ENCODE measurements around the gene PTPN23. TPM values are rescaled to one million over a fixed set of nuclear protein-coding genes. Genes with fewer than 3 reads are reported as not detected.
"Not testable (repeated sequence)": the region's sequence is repeated elsewhere in the genome, so short reads cannot be mapped to it uniquely, and the experiment has no call there.

PTPN23 gene
- total RNA-seq, 2 donors from 2014 or later, result 28.5 to 301 TPM

DNA sequence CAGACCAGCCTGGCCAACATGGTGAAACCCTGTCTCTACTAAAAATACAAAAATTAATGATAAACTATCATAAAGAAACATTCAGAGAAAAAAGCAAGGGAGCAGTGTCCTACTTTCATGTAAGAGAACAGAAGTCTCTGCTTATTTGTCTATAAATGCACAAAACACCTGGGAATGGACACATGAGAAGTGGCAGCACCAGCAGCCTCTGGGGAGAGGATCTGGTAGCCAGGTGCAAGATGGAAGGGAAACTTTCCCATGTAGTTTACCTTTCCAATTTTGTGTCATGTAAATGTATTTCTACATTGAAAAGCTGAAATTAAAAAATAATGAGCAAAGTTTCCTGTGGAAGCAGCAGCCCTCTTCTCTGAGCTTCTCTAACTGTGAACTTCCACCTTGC, 76.2 kb downstream of the PTPN23 start:
- peaks cover 7% of the 10 kb centered on the region for H3K4me1 ChIP-seq
- no peak overlapping the region for H3K4me3 ChIP-seq
- H3K36me3 ChIP-seq (replicated peaks in 1 of 2; ENCODE audit: insufficient read depth in 1 of 2, low read depth in 2 of 2), result no peaks in the 10 kb centered on the region
- intact Hi-C loops (cut with DNase I), result no loop called here
- H3K9me3 ChIP-seq, result no peaks in the 10 kb centered on the region
- no peaks in the 10 kb centered on the region for H3K27me3 ChIP-seq
- no peak overlapping the region for H3K27ac ChIP-seq
- no peak for ATAC-seq
- no peak for TF ChIP-seq POLR2A (IDR thresholded peaks at IDR 0.05)
- TF ChIP-seq, protein P1, sequence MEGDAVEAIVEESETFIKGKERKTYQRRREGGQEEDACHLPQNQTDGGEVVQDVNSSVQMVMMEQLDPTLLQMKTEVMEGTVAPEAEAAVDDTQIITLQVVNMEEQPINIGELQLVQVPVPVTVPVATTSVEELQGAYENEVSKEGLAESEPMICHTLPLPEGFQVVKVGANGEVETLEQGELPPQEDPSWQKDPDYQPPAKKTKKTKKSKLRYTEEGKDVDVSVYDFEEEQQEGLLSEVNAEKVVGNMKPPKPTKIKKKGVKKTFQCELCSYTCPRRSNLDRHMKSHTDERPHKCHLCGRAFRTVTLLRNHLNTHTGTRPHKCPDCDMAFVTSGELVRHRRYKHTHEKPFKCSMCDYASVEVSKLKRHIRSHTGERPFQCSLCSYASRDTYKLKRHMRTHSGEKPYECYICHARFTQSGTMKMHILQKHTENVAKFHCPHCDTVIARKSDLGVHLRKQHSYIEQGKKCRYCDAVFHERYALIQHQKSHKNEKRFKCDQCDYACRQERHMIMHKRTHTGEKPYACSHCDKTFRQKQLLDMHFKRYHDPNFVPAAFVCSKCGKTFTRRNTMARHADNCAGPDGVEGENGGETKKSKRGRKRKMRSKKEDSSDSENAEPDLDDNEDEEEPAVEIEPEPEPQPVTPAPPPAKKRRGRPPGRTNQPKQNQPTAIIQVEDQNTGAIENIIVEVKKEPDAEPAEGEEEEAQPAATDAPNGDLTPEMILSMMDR (IDR thresholded peaks at IDR 0.05), result no peak
- no peak for DNase-seq

DNA sequence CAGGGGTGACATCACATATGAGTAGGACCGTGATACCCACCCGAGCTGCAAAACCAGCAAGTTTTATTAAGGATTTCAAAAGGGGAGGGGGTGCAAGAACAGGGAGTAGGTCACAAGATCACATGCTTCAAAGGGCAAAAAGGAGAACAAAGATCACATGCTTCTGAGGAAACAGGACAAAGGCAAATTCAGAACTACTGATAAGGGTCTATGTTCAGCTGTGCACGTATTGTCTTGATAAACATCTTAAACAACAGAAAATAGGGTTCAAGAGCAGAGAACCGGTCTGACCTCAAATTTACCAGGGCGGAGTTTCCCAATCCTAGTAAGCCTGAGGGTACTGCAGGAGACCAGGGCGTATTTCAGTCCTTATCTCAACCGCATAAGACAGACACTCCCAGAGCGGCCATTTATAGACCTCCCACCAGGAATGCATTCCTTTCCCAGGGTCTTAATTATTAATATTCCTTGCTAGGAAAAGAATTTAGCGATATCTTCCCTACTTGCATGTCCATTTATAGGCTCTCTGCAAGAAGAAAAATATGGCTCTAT, 78.8 kb downstream of the PTPN23 start:
- DNase-seq; intact Hi-C loops (cut with DNase I): not testable (repeated sequence)
- 89 to 92% methylated on average over 9 of the region's 9 CpGs for WGBS, 2 donors

More for the DNA sequence above, 78.8 kb downstream of the PTPN23 start:
- H3K27ac ChIP-seq; H3K4me3 ChIP-seq; ATAC-seq; H3K27me3 ChIP-seq; H3K9me3 ChIP-seq; H3K36me3 ChIP-seq (replicated peaks in 1 of 2; ENCODE audit: insufficient read depth in 1 of 2, low read depth in 2 of 2); H3K4me1 ChIP-seq: not testable (repeated sequence)

Other genes with a start within 250 kb of the PTPN23 start
- 10 to 100 TPM; 49.5 to 70.2 TPM for gene SETD2, start 216.9 kb upstream of the PTPN23 start, total RNA-seq
- gene KIF9, start 98.2 kb upstream of the PTPN23 start, total RNA-seq, result 1 to 10 TPM; 5.6 to 8.0 TPM
- gene KLHL18, start 98.1 kb upstream of the PTPN23 start, total RNA-seq, result 1 to 10 TPM; 7.3 to 8.6 TPM
- 100 to 1,000 TPM in 1 of 2 donors, 10 to 100 TPM in 1; 56.6 to 122 TPM for gene SCAP, start 94.9 kb downstream of the PTPN23 start, total RNA-seq
- gene ELP6, start 132.7 kb downstream of the PTPN23 start, total RNA-seq, result 10 to 100 TPM; 13.7 to 22.7 TPM
- gene CSPG5, start 197.8 kb downstream of the PTPN23 start, total RNA-seq, result under 1 TPM; 0.26 to 0.66 TPM

Data from body of pancreas (tissue), 4 donors.